ENCODE data around the gene FOXN3. TPM values are rescaled to one million over a fixed set of nuclear protein-coding genes. Genes with fewer than 3 reads are reported as not detected.

The FOXN3 gene
- total and polyA plus RNA-seq, 2 experiments from 2014 or later = 98.9 to 167 TPM

GRCh38 chr14:89368490-89369477 is 48.2 kb downstream of the FOXN3 start:
- Mint-ChIP-seq H3K4me1 (peaks cover 85% of the 10 kb centered on the region), H3K4me3 (no peak overlapping the region), H3K27me3 (ENCODE audit: insufficient read depth, low read depth, poor library complexity) (peaks cover 17% of the 10 kb centered on the region), H3K36me3 (ENCODE audit: low read depth) (peaks cover 27% of the 10 kb centered on the region), H3K27ac (peak overlapping the region; percentile 89), H3K9me3 (no peaks in the 10 kb centered on the region; the same call in 2 of the 3 replicates)
- no peaks in the 10 kb centered on the region for H3K27me3 ChIP-seq (ENCODE audit: insufficient read depth)
- peaks cover 49% of the 10 kb centered on the region for H4K20me1 ChIP-seq (replicated peaks; ENCODE audit: insufficient read depth)
- H3K4me1 ChIP-seq (ENCODE audit: insufficient read depth) = peaks cover 94% of the 10 kb centered on the region
- TF ChIP-seq ZNF114 (CRISPR knock-in tag; IDR thresholded peaks at IDR 0.05) = no peak
- no peak for TF ChIP-seq REST (IDR thresholded peaks at IDR 0.05; ENCODE audit: unreplicated experiment)
- TF ChIP-seq STAT1 (IDR thresholded peaks at IDR 0.05; ENCODE audit: unreplicated experiment) = no peak
- TF ChIP-seq ZNF331 (CRISPR knock-in tag; IDR thresholded peaks at IDR 0.05; ENCODE audit: low read depth) = no peak
- TF ChIP-seq, protein P1, sequence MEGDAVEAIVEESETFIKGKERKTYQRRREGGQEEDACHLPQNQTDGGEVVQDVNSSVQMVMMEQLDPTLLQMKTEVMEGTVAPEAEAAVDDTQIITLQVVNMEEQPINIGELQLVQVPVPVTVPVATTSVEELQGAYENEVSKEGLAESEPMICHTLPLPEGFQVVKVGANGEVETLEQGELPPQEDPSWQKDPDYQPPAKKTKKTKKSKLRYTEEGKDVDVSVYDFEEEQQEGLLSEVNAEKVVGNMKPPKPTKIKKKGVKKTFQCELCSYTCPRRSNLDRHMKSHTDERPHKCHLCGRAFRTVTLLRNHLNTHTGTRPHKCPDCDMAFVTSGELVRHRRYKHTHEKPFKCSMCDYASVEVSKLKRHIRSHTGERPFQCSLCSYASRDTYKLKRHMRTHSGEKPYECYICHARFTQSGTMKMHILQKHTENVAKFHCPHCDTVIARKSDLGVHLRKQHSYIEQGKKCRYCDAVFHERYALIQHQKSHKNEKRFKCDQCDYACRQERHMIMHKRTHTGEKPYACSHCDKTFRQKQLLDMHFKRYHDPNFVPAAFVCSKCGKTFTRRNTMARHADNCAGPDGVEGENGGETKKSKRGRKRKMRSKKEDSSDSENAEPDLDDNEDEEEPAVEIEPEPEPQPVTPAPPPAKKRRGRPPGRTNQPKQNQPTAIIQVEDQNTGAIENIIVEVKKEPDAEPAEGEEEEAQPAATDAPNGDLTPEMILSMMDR (conservative IDR thresholded peaks at IDR 0.05; ENCODE audit: low read depth in 2 of 2) = no peak
- no peak for TF ChIP-seq CREB1 (CRISPR knock-in tag; IDR thresholded peaks at IDR 0.05; ENCODE audit: low read depth)
- TF ChIP-seq, protein P2, sequence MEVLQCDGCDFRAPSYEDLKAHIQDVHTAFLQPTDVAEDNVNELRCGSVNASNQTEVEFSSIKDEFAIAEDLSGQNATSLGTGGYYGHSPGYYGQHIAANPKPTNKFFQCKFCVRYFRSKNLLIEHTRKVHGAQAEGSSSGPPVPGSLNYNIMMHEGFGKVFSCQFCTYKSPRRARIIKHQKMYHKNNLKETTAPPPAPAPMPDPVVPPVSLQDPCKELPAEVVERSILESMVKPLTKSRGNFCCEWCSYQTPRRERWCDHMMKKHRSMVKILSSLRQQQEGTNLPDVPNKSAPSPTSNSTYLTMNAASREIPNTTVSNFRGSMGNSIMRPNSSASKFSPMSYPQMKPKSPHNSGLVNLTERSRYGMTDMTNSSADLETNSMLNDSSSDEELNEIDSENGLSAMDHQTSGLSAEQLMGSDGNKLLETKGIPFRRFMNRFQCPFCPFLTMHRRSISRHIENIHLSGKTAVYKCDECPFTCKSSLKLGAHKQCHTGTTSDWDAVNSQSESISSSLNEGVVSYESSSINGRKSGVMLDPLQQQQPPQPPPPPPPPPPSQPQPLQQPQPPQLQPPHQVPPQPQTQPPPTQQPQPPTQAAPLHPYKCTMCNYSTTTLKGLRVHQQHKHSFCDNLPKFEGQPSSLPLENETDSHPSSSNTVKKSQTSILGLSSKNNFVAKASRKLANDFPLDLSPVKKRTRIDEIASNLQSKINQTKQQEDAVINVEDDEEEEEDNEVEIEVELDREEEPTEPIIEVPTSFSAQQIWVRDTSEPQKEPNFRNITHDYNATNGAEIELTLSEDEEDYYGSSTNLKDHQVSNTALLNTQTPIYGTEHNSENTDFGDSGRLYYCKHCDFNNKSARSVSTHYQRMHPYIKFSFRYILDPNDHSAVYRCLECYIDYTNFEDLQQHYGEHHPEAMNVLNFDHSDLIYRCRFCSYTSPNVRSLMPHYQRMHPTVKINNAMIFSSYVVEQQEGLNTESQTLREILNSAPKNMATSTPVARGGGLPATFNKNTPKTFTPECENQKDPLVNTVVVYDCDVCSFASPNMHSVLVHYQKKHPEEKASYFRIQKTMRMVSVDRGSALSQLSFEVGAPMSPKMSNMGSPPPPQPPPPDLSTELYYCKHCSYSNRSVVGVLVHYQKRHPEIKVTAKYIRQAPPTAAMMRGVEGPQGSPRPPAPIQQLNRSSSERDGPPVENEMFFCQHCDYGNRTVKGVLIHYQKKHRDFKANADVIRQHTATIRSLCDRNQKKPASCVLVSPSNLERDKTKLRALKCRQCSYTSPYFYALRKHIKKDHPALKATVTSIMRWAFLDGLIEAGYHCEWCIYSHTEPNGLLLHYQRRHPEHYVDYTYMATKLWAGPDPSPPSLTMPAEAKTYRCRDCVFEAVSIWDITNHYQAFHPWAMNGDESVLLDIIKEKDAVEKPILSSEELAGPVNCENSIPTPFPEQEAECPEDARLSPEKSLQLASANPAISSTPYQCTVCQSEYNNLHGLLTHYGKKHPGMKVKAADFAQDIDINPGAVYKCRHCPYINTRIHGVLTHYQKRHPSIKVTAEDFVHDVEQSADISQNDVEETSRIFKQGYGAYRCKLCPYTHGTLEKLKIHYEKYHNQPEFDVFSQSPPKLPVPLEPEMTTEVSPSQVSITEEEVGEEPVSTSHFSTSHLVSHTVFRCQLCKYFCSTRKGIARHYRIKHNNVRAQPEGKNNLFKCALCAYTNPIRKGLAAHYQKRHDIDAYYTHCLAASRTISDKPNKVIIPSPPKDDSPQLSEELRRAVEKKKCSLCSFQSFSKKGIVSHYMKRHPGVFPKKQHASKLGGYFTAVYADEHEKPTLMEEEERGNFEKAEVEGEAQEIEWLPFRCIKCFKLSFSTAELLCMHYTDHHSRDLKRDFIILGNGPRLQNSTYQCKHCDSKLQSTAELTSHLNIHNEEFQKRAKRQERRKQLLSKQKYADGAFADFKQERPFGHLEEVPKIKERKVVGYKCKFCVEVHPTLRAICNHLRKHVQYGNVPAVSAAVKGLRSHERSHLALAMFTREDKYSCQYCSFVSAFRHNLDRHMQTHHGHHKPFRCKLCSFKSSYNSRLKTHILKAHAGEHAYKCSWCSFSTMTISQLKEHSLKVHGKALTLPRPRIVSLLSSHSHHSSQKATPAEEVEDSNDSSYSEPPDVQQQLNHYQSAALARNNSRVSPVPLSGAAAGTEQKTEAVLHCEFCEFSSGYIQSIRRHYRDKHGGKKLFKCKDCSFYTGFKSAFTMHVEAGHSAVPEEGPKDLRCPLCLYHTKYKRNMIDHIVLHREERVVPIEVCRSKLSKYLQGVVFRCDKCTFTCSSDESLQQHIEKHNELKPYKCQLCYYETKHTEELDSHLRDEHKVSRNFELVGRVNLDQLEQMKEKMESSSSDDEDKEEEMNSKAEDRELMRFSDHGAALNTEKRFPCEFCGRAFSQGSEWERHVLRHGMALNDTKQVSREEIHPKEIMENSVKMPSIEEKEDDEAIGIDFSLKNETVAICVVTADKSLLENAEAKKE (CRISPR knock-in tag; IDR thresholded peaks at IDR 0.05) = no peak
- TF ChIP-seq ETS1 (IDR thresholded peaks at IDR 0.05) = no peak
- no peak for TF ChIP-seq EZH2phosphoT487 (IDR thresholded peaks at IDR 0.05; ENCODE audit: unreplicated experiment)
- 0 out of 2 replicates have a peak, but pooled peaks cover 7% of the 10 kb centered on the region for H3F3A ChIP-seq (replicated peaks; ENCODE audit: low read depth)
- H3K4me3 ChIP-seq = no peak overlapping the region
- H3K9me2 ChIP-seq (ENCODE audit: insufficient read depth) = no peaks in the 10 kb centered on the region
- no peak for DNase-seq (ENCODE audit: low spot score)
- H3K27ac ChIP-seq (ENCODE audit: low read depth) = peak overlapping the region; percentile 70
- peaks cover 100% of the 10 kb centered on the region for H3K79me2 ChIP-seq (replicated peaks; ENCODE audit: insufficient read depth)
- no peak overlapping the region for H2AFZ ChIP-seq
- no peaks in the 10 kb centered on the region for H3K36me3 ChIP-seq (ENCODE audit: insufficient read depth)
- H3K4me2 ChIP-seq = peak overlapping the region; percentile 37; the same call in 1 of the 2 replicates
- no peak for ATAC-seq

Measured in GM23338 (cell line).